Measurements from ENCODE around the gene PSTPIP2. TPM values are rescaled to one million over a fixed set of nuclear protein-coding genes. Genes with fewer than 3 reads are reported as not detected.

PSTPIP2 gene
- total RNA-seq, 1 donor from 2014 or later, result 6.2 TPM

GRCh38 chr18:46042571-46043123, 29.4 kb downstream of the PSTPIP2 start:
- Histone ChIP-seq H3K79me2 (ENCODE audit: low read depth) (no peaks in the 10 kb centered on the region), H3K27me3 (no peaks in the 10 kb centered on the region), H3K9me3 (ENCODE audit: low read depth) (no peaks in the 10 kb centered on the region), H3F3A (ENCODE audit: low read depth) (no peaks in the 10 kb centered on the region), H3K4me3 (no peak overlapping the region), H3K9ac (no peak overlapping the region), H2AFZ (replicated peaks) (no peak overlapping the region), H3K4me2 (no peak overlapping the region), H4K20me1 (ENCODE audit: low read depth) (no peaks in the 10 kb centered on the region), H3K4me1 (no peaks in the 10 kb centered on the region), H3K36me3 (no peaks in the 10 kb centered on the region), H3K27ac (no peak overlapping the region)
- Mint-ChIP-seq H3K27me3 (ENCODE audit: insufficient read depth, low read depth) (peaks cover 2% of the 10 kb centered on the region), H3K36me3 (no peaks in the 10 kb centered on the region), H3K4me1 (peaks cover 6% of the 10 kb centered on the region), H3K4me3 (no peak overlapping the region), H3K9me3 (peaks cover 2% of the 10 kb centered on the region), H3K27ac (no peak overlapping the region)
- TF ChIP-seq, protein P1, sequence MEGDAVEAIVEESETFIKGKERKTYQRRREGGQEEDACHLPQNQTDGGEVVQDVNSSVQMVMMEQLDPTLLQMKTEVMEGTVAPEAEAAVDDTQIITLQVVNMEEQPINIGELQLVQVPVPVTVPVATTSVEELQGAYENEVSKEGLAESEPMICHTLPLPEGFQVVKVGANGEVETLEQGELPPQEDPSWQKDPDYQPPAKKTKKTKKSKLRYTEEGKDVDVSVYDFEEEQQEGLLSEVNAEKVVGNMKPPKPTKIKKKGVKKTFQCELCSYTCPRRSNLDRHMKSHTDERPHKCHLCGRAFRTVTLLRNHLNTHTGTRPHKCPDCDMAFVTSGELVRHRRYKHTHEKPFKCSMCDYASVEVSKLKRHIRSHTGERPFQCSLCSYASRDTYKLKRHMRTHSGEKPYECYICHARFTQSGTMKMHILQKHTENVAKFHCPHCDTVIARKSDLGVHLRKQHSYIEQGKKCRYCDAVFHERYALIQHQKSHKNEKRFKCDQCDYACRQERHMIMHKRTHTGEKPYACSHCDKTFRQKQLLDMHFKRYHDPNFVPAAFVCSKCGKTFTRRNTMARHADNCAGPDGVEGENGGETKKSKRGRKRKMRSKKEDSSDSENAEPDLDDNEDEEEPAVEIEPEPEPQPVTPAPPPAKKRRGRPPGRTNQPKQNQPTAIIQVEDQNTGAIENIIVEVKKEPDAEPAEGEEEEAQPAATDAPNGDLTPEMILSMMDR (IDR thresholded peaks at IDR 0.05), result no peak
- no peak for TF ChIP-seq EZH2 (IDR thresholded peaks at IDR 0.05)
- no peak for TF ChIP-seq EZH2phosphoT487 (IDR thresholded peaks at IDR 0.05)
- no peak for DNase-seq (ENCODE audit: low spot score)

GRCh38 chr18:46040747-46041104, 31.3 kb downstream of the PSTPIP2 start:
- Histone ChIP-seq H4K20me1 (ENCODE audit: low read depth) (no peaks in the 10 kb centered on the region), H3K4me3 (no peak overlapping the region), H3F3A (ENCODE audit: low read depth) (no peaks in the 10 kb centered on the region), H2AFZ (replicated peaks) (no peak overlapping the region), H3K36me3 (no peaks in the 10 kb centered on the region), H3K4me2 (no peak overlapping the region), H3K9me3 (ENCODE audit: low read depth) (no peaks in the 10 kb centered on the region), H3K9ac (no peak overlapping the region), H3K4me1 (no peaks in the 10 kb centered on the region), H3K27ac (no peak overlapping the region), H3K27me3 (no peaks in the 10 kb centered on the region), H3K79me2 (ENCODE audit: low read depth) (no peaks in the 10 kb centered on the region)
- Mint-ChIP-seq H3K4me3 (no peak overlapping the region), H3K27ac (no peak overlapping the region), H3K36me3 (no peaks in the 10 kb centered on the region), H3K4me1 (peaks cover 6% of the 10 kb centered on the region), H3K9me3 (peaks cover 2% of the 10 kb centered on the region), H3K27me3 (ENCODE audit: insufficient read depth, low read depth) (peaks cover 2% of the 10 kb centered on the region)
- no peak for DNase-seq (ENCODE audit: low spot score)
- TF ChIP-seq EZH2 (IDR thresholded peaks at IDR 0.05) (no peak), EZH2phosphoT487 (IDR thresholded peaks at IDR 0.05) (no peak)
- TF ChIP-seq, protein P1 (IDR thresholded peaks at IDR 0.05), result no peak

DNA sequence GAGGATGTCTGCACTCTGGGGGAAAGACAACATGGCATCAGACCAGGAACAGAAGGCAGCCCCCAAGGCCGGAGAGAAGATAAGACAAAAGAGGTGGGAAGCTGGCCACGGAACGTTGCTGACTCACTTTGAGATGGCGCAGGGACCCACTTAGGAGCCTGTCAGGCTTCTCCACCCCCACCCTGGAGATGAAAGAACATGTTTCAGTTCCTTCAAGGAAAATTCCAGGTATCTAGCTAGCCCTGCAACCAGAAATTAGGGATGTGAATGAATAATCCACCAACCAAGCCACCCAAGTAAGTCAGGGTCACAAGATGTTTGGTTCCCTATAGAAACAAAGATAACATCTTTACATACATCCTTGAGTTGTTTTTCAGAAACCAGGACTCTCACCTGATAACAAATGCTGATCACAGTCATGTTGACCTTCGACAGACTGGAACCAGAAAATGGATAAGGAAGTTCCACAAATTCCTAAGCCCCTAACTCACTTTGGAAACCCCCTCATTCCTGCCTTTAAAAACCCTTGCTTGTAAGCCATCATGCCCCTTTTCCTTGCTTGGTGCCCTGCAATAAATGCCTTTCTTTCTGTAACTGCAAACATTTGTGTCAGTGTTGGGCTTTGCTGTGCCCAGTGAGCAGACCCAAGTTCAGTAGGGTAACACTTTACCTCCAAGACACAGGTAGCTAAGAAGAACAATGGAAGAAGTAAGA, 31.9 kb downstream of the PSTPIP2 start:
- Histone ChIP-seq H3K9me3 (ENCODE audit: low read depth) (no peaks in the 10 kb centered on the region), H3K36me3 (no peaks in the 10 kb centered on the region), H3K9ac (no peak overlapping the region), H3K4me3 (no peak overlapping the region), H3K27ac (no peak overlapping the region), H3K4me2 (no peak overlapping the region), H3K27me3 (no peaks in the 10 kb centered on the region), H3K4me1 (no peaks in the 10 kb centered on the region), H3F3A (ENCODE audit: low read depth) (no peaks in the 10 kb centered on the region), H4K20me1 (ENCODE audit: low read depth) (no peaks in the 10 kb centered on the region), H2AFZ (replicated peaks) (no peak overlapping the region), H3K79me2 (ENCODE audit: low read depth) (no peaks in the 10 kb centered on the region)
- H3K36me3 Mint-ChIP-seq, result no peaks in the 10 kb centered on the region
- H3K9me3 Mint-ChIP-seq, result peaks cover 2% of the 10 kb centered on the region
- H3K27me3 Mint-ChIP-seq (ENCODE audit: insufficient read depth, low read depth), result peaks cover 2% of the 10 kb centered on the region
- no peak overlapping the region for H3K4me3 Mint-ChIP-seq
- TF ChIP-seq EZH2 (IDR thresholded peaks at IDR 0.05) (no peak), EZH2phosphoT487 (IDR thresholded peaks at IDR 0.05) (no peak)
- TF ChIP-seq, protein P1 (IDR thresholded peaks at IDR 0.05), result no peak
- no peak for DNase-seq (ENCODE audit: low spot score)
- peaks cover 6% of the 10 kb centered on the region for H3K4me1 Mint-ChIP-seq
- no peak overlapping the region for H3K27ac Mint-ChIP-seq
